Measurements from ENCODE around the gene AGPAT1. TPM values are rescaled to one million over a fixed set of nuclear protein-coding genes. Genes with fewer than 3 reads are reported as not detected.

Gene AGPAT1
- total and polyA plus RNA-seq, 2 of the 8 experiments (the other 6 are each of a cell fraction or from before 2014, with no cell fraction given), result 96.0 to 222 TPM

- no peak for TF ChIP-seq TEAD4 (IDR thresholded peaks at IDR 0.05; ENCODE audit: low read depth, low read length)
- no peak for TF ChIP-seq EGR1 (IDR thresholded peaks at IDR 0.05; ENCODE audit: borderline replicate concordance, low read depth, low read length)
- TF ChIP-seq ASH2L (IDR thresholded peaks at IDR 0.05; ENCODE audit: low read length), result no peak
- no peak for TF ChIP-seq CHD2 (IDR thresholded peaks at IDR 0.05; ENCODE audit: low read length)
- TF ChIP-seq CBX5 (IDR thresholded peaks at IDR 0.05; ENCODE audit: low read depth, low read length), result no peak
- no peak for TF ChIP-seq POU5F1 (IDR thresholded peaks at IDR 0.05; ENCODE audit: low read depth, low read length)
- no peak for TF ChIP-seq RAD21 (IDR thresholded peaks at IDR 0.05 in 1 of 2, conservative IDR thresholded peaks at IDR 0.05 in 1 of 2; ENCODE audit: low read depth in 2 of 2, low read length in 2 of 2)
- TF ChIP-seq CREB1 (IDR thresholded peaks at IDR 0.05), result no peak
- no peak for TF ChIP-seq JUN (IDR thresholded peaks at IDR 0.05; ENCODE audit: low read depth, low read length)
- Histone ChIP-seq H3K9me3 (ENCODE audit: insufficient read depth in 2 of 2, low read depth in 1 of 2, low read length in 1 of 2) (no peaks in the 10 kb centered on the region), H3K79me2 (ENCODE audit: control insufficient read depth in 1 of 2, insufficient read depth in 2 of 2, low read length in 2 of 2) (peaks cover 0 to 12% of the 10 kb centered on the region in 2 experiments; a peak in 1 of 4 replicates), H3K4me3 (ENCODE audit: extremely low read depth in 1 of 4, insufficient read depth in 2 of 4, low read depth in 3 of 4, low read length in 4 of 4) (no peak overlapping the region), H3K56ac (replicated peaks; ENCODE audit: insufficient read length, low read depth, low read length) (no peak overlapping the region), H2BK120ac (replicated peaks; ENCODE audit: low read depth, low read length) (no peak overlapping the region), H2BK15ac (ENCODE audit: low read length) (no peak overlapping the region), H2AK5ac (ENCODE audit: low read depth, low read length) (no peak overlapping the region), H3K23ac (ENCODE audit: insufficient read length) (no peak overlapping the region), H4K5ac (ENCODE audit: insufficient read length, low read depth, low read length) (no peak overlapping the region), H3K23me2 (ENCODE audit: low read depth, low read length) (peaks cover 5% of the 10 kb centered on the region), H3K27ac (ENCODE audit: low read depth, low read length) (no peak overlapping the region), H3K4me1 (replicated peaks in 1 of 4; ENCODE audit: control insufficient read depth in 3 of 4, insufficient read depth in 4 of 4, low read length in 3 of 4) (peaks cover 3 to 19% (median 8%) of the 10 kb centered on the region in 4 experiments; a peak in 6 of 7 replicates), H3K4ac (replicated peaks; ENCODE audit: insufficient read length, low read depth, low read length) (no peak overlapping the region), H3K36me3 (ENCODE audit: control insufficient read depth in 2 of 4, insufficient read depth in 4 of 4, low read length in 3 of 4) (no peaks in the 10 kb centered on the region), H3K27me3 (replicated peaks in 1 of 4; ENCODE audit: control insufficient read depth in 3 of 4, extremely low read depth in 1 of 4, insufficient read depth in 3 of 4, low read length in 3 of 4) (no peaks in the 10 kb centered on the region), H2BK12ac (ENCODE audit: low read depth, low read length) (no peak overlapping the region), H4K8ac (ENCODE audit: extremely low read depth, insufficient read depth, low read length) (no peak overlapping the region), H2BK5ac (ENCODE audit: low read depth, low read length) (no peak overlapping the region), H2AFZ (ENCODE audit: low read length) (no peak overlapping the region), H2BK20ac (ENCODE audit: low read length) (no peak overlapping the region), H4K91ac (replicated peaks; ENCODE audit: insufficient read length, low read length) (no peak overlapping the region), H3K9ac (replicated peaks in 1 of 4; ENCODE audit: extremely low read depth in 1 of 4, low read depth in 3 of 4, low read length in 3 of 4) (no peak overlapping the region), H3K79me1 (ENCODE audit: low read depth, low read length) (0 out of 2 replicates have a peak, but pooled peaks cover 2% of the 10 kb centered on the region), H3K18ac (ENCODE audit: extremely low read depth, low read length) (no peak overlapping the region), H4K20me1 (replicated peaks in 1 of 2; ENCODE audit: control insufficient read depth in 1 of 2, insufficient read depth in 2 of 2, low read length in 2 of 2) (no peaks in the 10 kb centered on the region), H3K14ac (ENCODE audit: insufficient read length) (no peak overlapping the region), H3K4me2 (ENCODE audit: insufficient read depth in 1 of 2, low read depth in 2 of 2, low read length in 2 of 2) (no peak overlapping the region)
- WGBS, 2 experiments (ENCODE audit: extremely low coverage in 1 of 2, insufficient coverage in 1 of 2, insufficient read length in 1 of 2, insufficient replicate concordance in 2 of 2, low coverage in 1 of 2, low lambda C conversion rate in 2 of 2, missing lambda C conversion rate in 1 of 2), result 80% methylated on average over 14 of the region's 14 CpGs; no CpG with 5 or more reads in 1 of the 2 experiments
- DNase-seq (ENCODE audit: low read depth in 1 of 2, low spot score in 2 of 2), result no peak
- CTCF ChIA-PET (ENCODE audit: partially characterized antibody), result interaction anchor here (2.1 to 5.6 kb wide), 2 partner anchors 13 to 17 kb away, joined by 8 to 76 read pairs; no protein-coding TSS in a partner anchor
- no peak for FAIRE-seq
- POLR2A ChIA-PET (ENCODE audit: partially characterized antibody), result interaction anchor here (1.0 to 6.5 kb wide), 5 partner anchors 9 to 21 kb away, joined by 4 to 70 read pairs (median 21); partner anchors contain the start of gene PRRT1
These were observed 44.4 kb downstream of the AGPAT1 start for GRCh38 chr6:32131439-32131948.
